IPS DF 6.9 (cell line): ENCODE results near the gene YY1.

Source experiments
- DNase-seq: peaks from one replicate; pipeline ENCODE4 v3.0.0-alpha.2; 2013; ENCODE audit warnings: low read depth, low spot score
- H3K27ac ChIP-seq: one replicate; pipeline ENCODE4 v1.5.1; 2013; ENCODE audit warnings: low read length, control low read depth
- H3K27me3 ChIP-seq: 2 replicates; pipeline ENCODE4 v1.6.1; 2013; ENCODE audit warnings: mild to moderate bottlenecking, low read length; ENCODE audit not compliant: control insufficient read depth, insufficient read depth
- H3K36me3 ChIP-seq: 2 replicates; pipeline ENCODE4 v1.6.1; 2013; ENCODE audit warnings: low read length; ENCODE audit not compliant: control insufficient read depth, insufficient read depth
- H3K4me1 ChIP-seq: 2 replicates; pipeline ENCODE4 v1.6.1; 2013; ENCODE audit warnings: low read length; ENCODE audit not compliant: control insufficient read depth, insufficient read depth
- H3K4me3 ChIP-seq: 2 replicates; pipeline ENCODE4 v1.5.1; 2013; ENCODE audit warnings: mild to moderate bottlenecking, low read length
- H3K9me3 ChIP-seq: 2 replicates; pipeline ENCODE4 v1.6.1; 2013; ENCODE audit warnings: low read length, inconsistent platforms; ENCODE audit not compliant: control insufficient read depth, insufficient read depth
- WGBS: extraction: QIAGEN DNeasy Blood & Tissue Kit; methylation state at CpG from one replicate; pipeline ENCODE4 v1.1.7; 2013; ENCODE audit warnings: mixed read lengths, missing lambda C conversion rate; ENCODE audit not compliant: insufficient read length, insufficient coverage; 5-methylcytosine and 5-hydroxymethylcytosine counted together

The YY1 gene

GRCh38 chr14:100246809-100247428 lies 8.0 kb downstream of the YY1 start:
- no peak overlapping the region for H3K4me3 ChIP-seq
- H3K36me3 ChIP-seq = no peaks in the 10 kb centered on the region
- WGBS = no CpG with 5 or more reads among the region's 3 CpGs
- no peaks in the 10 kb centered on the region for H3K9me3 ChIP-seq
- 0 out of 2 replicates have a peak, but pooled peaks cover 4% of the 10 kb centered on the region for H3K4me1 ChIP-seq
- DNase-seq = no peak
- H3K27me3 ChIP-seq = no peaks in the 10 kb centered on the region
- no peak overlapping the region for H3K27ac ChIP-seq

- no CpG with 5 or more reads among the region's 2 CpGs for WGBS
- 0 out of 2 replicates have a peak, but pooled peaks cover 4% of the 10 kb centered on the region for H3K4me1 ChIP-seq
Observed at GRCh38 chr14:100250732-100251465, 12.0 kb downstream of the YY1 start.

GRCh38 chr14:100252684-100253083 lies 13.7 kb downstream of the YY1 start:
- no peaks in the 10 kb centered on the region for H3K36me3 ChIP-seq
- no peaks in the 10 kb centered on the region for H3K9me3 ChIP-seq
- DNase-seq = no peak
- no peak overlapping the region for H3K27ac ChIP-seq
- no peak overlapping the region for H3K4me3 ChIP-seq
- H3K4me1 ChIP-seq = no peaks in the 10 kb centered on the region
- H3K27me3 ChIP-seq = no peaks in the 10 kb centered on the region

More at GRCh38 chr14:100250732-100251465, 12.0 kb downstream of the YY1 start:
- no peak overlapping the region for H3K27ac ChIP-seq
- DNase-seq = no peak
- no peaks in the 10 kb centered on the region for H3K36me3 ChIP-seq
- H3K27me3 ChIP-seq = no peaks in the 10 kb centered on the region
- H3K9me3 ChIP-seq = no peaks in the 10 kb centered on the region
- no peak overlapping the region for H3K4me3 ChIP-seq

- Histone ChIP-seq H3K27ac (no peak overlapping the region), H3K9me3 (no peaks in the 10 kb centered on the region), H3K4me1 (no peaks in the 10 kb centered on the region), H3K4me3 (no peak overlapping the region), H3K36me3 (no peaks in the 10 kb centered on the region), H3K27me3 (no peaks in the 10 kb centered on the region)
- no peak for DNase-seq
- 100% methylated on average over 1 of the region's 3 CpGs for WGBS
Observed at GRCh38 chr14:100256339-100256895, 17.5 kb downstream of the YY1 start.

- Histone ChIP-seq H3K27ac (no peak overlapping the region), H3K36me3 (no peaks in the 10 kb centered on the region; the same call in 1 of the 2 replicates), H3K27me3 (no peaks in the 10 kb centered on the region), H3K4me3 (no peak overlapping the region), H3K9me3 (no peaks in the 10 kb centered on the region), H3K4me1 (no peaks in the 10 kb centered on the region)
- WGBS = no CpG with 5 or more reads among the region's 3 CpGs
- DNase-seq = no peak
Observed at GRCh38 chr14:100261621-100262020, 22.7 kb downstream of the YY1 start.

- Histone ChIP-seq H3K36me3 (no peaks in the 10 kb centered on the region; the same call in 1 of the 2 replicates), H3K4me3 (no peak overlapping the region), H3K27ac (no peak overlapping the region), H3K9me3 (no peaks in the 10 kb centered on the region), H3K27me3 (no peaks in the 10 kb centered on the region), H3K4me1 (no peaks in the 10 kb centered on the region)
- no CpG with 5 or more reads among the region's 5 CpGs for WGBS
- no peak for DNase-seq
Observed at GRCh38 chr14:100262545-100262944, 23.6 kb downstream of the YY1 start.

GRCh38 chr14:100263141-100263540 lies 24.2 kb downstream of the YY1 start:
- Histone ChIP-seq H3K4me3 (no peak overlapping the region), H3K27me3 (no peaks in the 10 kb centered on the region), H3K36me3 (peaks cover 3% of the 10 kb centered on the region; the same call in 1 of the 2 replicates), H3K4me1 (no peaks in the 10 kb centered on the region), H3K9me3 (no peaks in the 10 kb centered on the region), H3K27ac (no peak overlapping the region)
- DNase-seq = no peak
- WGBS = no CpG with 5 or more reads among the region's 3 CpGs

- no peak overlapping the region for H3K27ac ChIP-seq
- no peaks in the 10 kb centered on the region for H3K9me3 ChIP-seq
- WGBS = no CpG with 5 or more reads among the region's 7 CpGs
- no peak for DNase-seq
- H3K36me3 ChIP-seq = peaks cover 3% of the 10 kb centered on the region; the same call in 1 of the 2 replicates
- no peaks in the 10 kb centered on the region for H3K27me3 ChIP-seq
- H3K4me1 ChIP-seq = no peaks in the 10 kb centered on the region
- no peak overlapping the region; the same call in 1 of the 2 replicates for H3K4me3 ChIP-seq
Observed at GRCh38 chr14:100267990-100268389, 29.0 kb downstream of the YY1 start.

- no peak overlapping the region for H3K4me3 ChIP-seq
- no peaks in the 10 kb centered on the region for H3K27me3 ChIP-seq
- H3K27ac ChIP-seq = no peak overlapping the region
- peaks cover 3% of the 10 kb centered on the region; the same call in 1 of the 2 replicates for H3K36me3 ChIP-seq
- no peak for DNase-seq
- no peaks in the 10 kb centered on the region for H3K4me1 ChIP-seq
- H3K9me3 ChIP-seq = no peaks in the 10 kb centered on the region
- no CpG with 5 or more reads among the region's 7 CpGs for WGBS
Observed at GRCh38 chr14:100268591-100269207, 29.8 kb downstream of the YY1 start.

- 0 out of 2 replicates have a peak, but pooled peaks cover 3% of the 10 kb centered on the region for H3K36me3 ChIP-seq
- no peak overlapping the region for H3K27ac ChIP-seq
- H3K4me3 ChIP-seq = no peak overlapping the region
- no peaks in the 10 kb centered on the region for H3K4me1 ChIP-seq
- H3K9me3 ChIP-seq = no peaks in the 10 kb centered on the region
- DNase-seq = no peak
- H3K27me3 ChIP-seq = no peaks in the 10 kb centered on the region
- WGBS = no CpG with 5 or more reads among the region's 10 CpGs
Observed at GRCh38 chr14:100271247-100271939, 32.4 kb downstream of the YY1 start.
